Right lobe of liver (tissue), 4 donors: ENCODE results near the gene BRPF3.

Experiments used
- CTCF ChIP-seq, 4 donors: fragments of 200-600 bp in 3 of 4; fragments of 450-650 bp in 1 of 4; IDR thresholded peaks; one replicate each; pipeline versions ENCODE4 v1.5.1 to v1.8.0; 2016 to 2022; ENCODE audit warnings: antibody characterized with exemption in 4 of 4, mild to moderate bottlenecking in 2 of 4
- POLR2A ChIP-seq: fragments of 450-650 bp; IDR thresholded peaks from one replicate; pipeline ENCODE4 v1.6.1; 2017; ENCODE audit warnings: antibody characterized with exemption, mild to moderate bottlenecking
- donor health status: DM: no; HTN: no; CAD: no.
- donor health status: DM: no; HTN: no; CAD: no.
- donor health status: DM: no; HTN: yes; CAD: no.

- TF ChIP-seq CTCF (IDR thresholded peaks at IDR 0.05) (no peak), POLR2A (no peak)
These were observed 7.7 kb downstream of the BRPF3 start for GRCh38 chr6:36204068-36204753.
